NCI-H2107 (cell line): Measurements from ENCODE around the gene TRPC3.
"Not testable (repeated sequence)": the region's sequence is repeated elsewhere in the genome, so short reads cannot be mapped to it uniquely, and the experiment has no call there.

Source experiments
- DNase-seq: peaks from one replicate; lab custom pipeline; 2025; lab: John Stamatoyannopoulos, UW

TRPC3 gene

GRCh38 chr4:121946644-121947043 is 5.2 kb downstream of the TRPC3 start:
- DNase-seq, result no peak

GRCh38 chr4:121943941-121944340 is 7.9 kb downstream of the TRPC3 start:
- DNase-seq, result no peak

- no peak for DNase-seq
Observed at GRCh38 chr4:121939690-121940089, 12.2 kb downstream of the TRPC3 start.

GRCh38 chr4:121938282-121939092 is 13.4 kb downstream of the TRPC3 start:
- no peak for DNase-seq

GRCh38 chr4:121936101-121936500 is 15.8 kb downstream of the TRPC3 start:
- no peak for DNase-seq

- DNase-seq, result no peak
Observed at GRCh38 chr4:121934635-121935034, 17.2 kb downstream of the TRPC3 start.

- DNase-seq, result no peak
Observed at GRCh38 chr4:121932212-121932974, 19.5 kb downstream of the TRPC3 start.

- DNase-seq, result no peak
Observed at GRCh38 chr4:121930304-121930703, 21.6 kb downstream of the TRPC3 start.

- no peak for DNase-seq
Observed at GRCh38 chr4:121927948-121928347, 23.9 kb downstream of the TRPC3 start.

GRCh38 chr4:121926490-121926889 is 25.4 kb downstream of the TRPC3 start:
- not testable (repeated sequence) for DNase-seq

- no peak for DNase-seq
Observed at GRCh38 chr4:121923306-121923705, 28.6 kb downstream of the TRPC3 start.

GRCh38 chr4:121913667-121914066 is 38.2 kb downstream of the TRPC3 start:
- DNase-seq, result no peak

- DNase-seq, result no peak
Observed at GRCh38 chr4:121908346-121908745, 43.5 kb downstream of the TRPC3 start.

- no peak for DNase-seq
Observed at GRCh38 chr4:121900132-121900983, 51.5 kb downstream of the TRPC3 start.

- no peak for DNase-seq
Observed at GRCh38 chr4:121898150-121898549, 53.7 kb downstream of the TRPC3 start.

GRCh38 chr4:121888134-121888533 is 63.7 kb downstream of the TRPC3 start:
- DNase-seq, result no peak

- no peak for DNase-seq
Observed at GRCh38 chr4:121885115-121885514, 66.7 kb downstream of the TRPC3 start.

GRCh38 chr4:121881158-121881557 is 70.7 kb downstream of the TRPC3 start:
- DNase-seq, result no peak

GRCh38 chr4:121879135-121879534 is 72.7 kb downstream of the TRPC3 start:
- DNase-seq, result no peak

GRCh38 chr4:121877041-121877773 is 74.7 kb downstream of the TRPC3 start:
- no peak for DNase-seq

- no peak for DNase-seq
Observed at GRCh38 chr4:121876070-121876469, 75.8 kb downstream of the TRPC3 start.

GRCh38 chr4:121875652-121876051 is 76.2 kb downstream of the TRPC3 start:
- DNase-seq, result no peak
